Stimulated activated CD4-positive, alpha-beta T cell treated with anti-CD3 and anti-CD28 coated beads, Interleukin-1b, Interleukin-23, amount 100 ng/mL, for 48 hours (primary cell): ENCODE results near the gene FANCF.

Experiments used
- DNase-seq: peaks from one replicate; pipeline ENCODE4 v3.0.0-alpha.2; 2020

FANCF gene

DNA sequence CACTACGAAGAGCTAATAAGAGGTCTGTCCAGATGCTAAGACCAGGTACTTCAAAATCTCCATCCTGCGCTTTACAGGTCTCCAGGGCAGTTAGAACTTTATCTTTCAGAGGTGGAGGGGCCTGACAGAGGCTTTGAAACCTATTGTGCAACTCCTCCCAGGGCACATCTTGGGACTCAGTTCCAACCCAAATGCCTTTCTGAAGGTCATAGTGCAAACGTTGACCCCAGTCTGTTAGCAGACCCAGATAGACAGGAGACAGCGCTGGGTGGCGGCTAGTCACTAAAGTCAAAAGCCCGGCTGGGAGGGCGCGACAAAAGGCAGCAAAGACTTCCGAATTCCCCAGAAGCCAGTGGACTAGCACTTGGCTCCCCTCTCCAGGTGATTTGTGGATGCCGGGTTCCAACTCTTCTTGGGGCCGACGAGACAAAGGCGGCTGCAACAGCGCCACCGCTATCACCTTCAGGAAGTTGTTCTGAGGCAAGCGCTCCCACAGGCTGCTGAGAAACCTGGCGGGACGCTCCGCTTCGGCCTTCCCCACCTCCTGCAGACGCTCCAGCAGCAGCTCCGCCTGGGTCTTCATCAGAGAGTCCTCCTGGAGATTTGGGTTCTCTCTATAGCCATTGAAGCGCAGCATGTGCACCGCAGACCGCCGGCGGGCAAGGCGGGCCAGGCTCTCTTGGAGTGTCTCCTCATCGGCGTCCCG is 728 bp downstream of the FANCF start:
- DNase-seq, result peak; percentile 62

DNA sequence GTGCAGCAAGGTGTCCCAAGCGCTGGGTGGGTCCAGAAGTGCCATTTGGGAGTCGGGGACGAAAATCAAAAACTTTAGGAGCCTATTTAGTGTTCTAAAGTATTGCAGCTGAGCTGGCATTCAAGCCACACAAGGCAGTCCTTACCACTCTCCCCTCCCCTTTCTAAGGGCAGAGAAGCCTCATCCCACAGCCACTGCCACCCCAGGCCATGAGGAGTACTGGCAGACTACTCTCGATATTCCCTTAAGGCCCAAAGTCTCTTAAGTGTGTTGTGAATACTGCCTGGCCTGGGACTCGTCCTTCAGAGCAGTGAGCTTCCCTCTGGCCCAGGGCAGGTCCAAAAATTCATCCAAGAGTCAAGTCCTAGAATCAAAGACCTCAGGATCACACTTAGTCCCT is 7.8 kb downstream of the FANCF start:
- no peak for DNase-seq

DNA sequence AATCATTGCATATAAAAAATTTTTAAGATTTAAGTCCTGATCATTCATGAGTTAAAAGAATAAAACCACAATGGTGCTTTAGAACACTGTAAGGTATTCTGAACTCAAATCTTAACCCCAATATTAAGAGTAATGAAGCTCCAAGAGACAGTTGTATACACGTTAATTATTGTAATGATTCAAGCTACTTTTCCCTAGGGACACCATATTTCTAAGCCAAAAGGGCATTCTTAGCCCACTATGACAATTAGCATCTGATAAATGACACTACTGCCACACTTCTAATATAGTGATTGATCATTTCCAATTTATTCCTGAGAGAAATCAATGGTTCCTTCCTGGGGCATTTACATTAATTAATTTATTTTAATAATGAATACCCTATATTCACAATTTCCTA is 21.7 kb downstream of the FANCF start:
- DNase-seq, result no peak

DNA sequence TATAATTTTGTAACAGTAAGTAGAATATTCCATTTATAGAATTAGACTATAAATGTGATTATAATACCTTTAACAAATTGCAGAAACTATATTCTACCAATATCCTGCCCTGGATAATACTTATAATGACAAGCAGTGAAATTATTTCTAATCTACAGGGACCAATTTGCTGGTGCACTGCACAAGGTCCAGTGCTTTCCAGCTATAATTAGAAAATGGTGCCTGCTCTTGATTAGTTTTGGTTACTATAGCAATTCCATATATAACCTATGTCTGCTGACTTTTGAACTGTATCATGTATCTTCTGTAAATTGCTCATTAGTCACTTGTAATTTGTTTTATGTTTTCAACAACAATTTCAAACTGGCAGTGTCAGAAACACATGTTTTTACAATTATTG is 23.1 kb downstream of the FANCF start:
- DNase-seq, result no peak

DNA sequence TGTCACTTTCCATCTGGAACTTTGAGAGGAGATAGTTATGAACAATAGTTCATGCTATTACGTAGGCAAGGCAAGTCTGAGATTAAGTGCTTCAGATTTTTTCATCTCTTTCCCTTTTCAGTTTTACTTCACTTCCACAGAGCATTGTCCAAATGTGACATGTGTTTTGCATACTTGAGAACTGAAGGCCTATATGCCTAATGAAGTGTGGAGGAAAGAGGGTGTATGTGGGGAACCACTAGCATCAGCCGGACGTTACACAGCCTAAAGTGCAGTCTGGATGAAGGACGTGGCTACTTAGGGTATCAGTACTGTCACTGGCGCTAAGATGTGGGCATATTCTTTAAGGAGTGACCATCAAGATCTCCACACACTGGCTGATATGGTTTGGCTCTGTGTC is 26.2 kb downstream of the FANCF start:
- no peak for DNase-seq

DNA sequence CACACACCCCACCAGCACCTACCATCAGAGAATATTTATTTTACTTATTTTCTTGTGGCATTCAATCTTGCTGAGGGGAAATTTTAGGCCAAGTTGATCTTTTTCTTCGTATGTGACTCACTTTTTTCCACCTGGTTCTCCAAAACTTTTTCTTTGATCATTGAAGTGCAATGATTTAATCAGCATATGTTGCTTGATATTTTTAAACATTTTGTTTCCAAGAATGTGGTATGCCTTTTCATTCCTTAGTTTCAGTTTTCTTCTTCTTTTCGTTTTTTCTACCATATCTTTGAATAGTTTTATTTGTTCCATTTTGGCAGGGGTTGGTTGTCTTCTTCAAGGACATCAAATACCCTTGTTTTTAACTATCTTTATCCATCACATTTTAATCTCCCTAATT is 28.6 kb downstream of the FANCF start:
- DNase-seq, result no peak

DNA sequence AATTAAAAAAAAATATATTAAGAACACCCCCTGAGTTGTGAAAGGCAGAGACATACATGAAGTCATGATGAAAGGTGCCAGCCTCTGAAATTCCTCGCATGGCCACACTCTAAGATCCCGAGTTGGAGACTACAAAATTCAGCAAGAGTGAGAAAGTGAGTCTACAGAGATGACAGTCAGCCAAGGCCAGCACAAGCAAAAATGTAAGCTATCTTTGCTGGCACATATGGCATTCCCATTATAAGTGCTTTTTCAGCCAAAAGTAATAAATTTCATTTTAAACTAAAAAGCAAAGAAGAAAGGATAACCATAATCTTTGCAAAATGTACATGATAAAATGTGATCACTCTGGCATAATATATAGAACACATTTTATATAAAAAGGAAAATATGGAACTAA is 40.6 kb downstream of the FANCF start:
- DNase-seq, result no peak

DNA sequence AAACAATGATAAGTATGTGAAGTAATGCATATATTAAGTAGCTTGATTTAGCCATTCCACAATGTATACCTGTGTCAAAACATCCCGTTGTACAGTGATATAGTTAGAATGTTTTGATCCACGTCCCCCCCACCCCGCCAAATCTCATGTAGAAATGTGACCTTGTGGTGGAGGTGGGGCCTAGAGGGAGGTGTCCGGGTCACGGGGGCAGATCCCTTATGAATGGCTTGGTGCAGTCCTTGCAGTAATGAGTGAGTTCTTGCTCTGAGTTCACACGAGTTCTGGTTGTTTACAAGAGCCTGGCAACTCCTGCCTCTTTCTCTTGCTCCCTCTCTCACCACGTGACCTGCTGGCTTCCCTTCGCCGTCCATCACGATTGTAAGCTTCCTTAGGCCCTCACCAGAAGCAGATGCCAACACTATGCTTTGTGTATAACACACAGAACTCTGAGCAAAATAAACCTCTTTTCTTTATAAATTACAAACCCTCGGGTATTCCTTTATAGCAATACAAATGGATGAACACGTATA is 41.6 kb downstream of the FANCF start:
- no peak for DNase-seq

DNA sequence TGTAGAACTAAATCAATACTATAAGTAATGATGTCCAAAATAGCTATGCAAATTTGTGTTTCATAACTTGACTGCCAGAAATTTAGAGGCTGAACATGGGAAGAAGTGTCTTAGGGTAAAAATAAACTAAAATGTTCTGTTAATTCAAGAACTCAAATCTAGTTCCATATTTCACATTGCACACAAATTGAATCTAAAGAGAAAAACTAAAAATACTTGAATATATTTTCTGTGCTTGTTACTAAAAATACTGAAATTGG is 43.5 kb downstream of the FANCF start:
- no peak for DNase-seq

DNA sequence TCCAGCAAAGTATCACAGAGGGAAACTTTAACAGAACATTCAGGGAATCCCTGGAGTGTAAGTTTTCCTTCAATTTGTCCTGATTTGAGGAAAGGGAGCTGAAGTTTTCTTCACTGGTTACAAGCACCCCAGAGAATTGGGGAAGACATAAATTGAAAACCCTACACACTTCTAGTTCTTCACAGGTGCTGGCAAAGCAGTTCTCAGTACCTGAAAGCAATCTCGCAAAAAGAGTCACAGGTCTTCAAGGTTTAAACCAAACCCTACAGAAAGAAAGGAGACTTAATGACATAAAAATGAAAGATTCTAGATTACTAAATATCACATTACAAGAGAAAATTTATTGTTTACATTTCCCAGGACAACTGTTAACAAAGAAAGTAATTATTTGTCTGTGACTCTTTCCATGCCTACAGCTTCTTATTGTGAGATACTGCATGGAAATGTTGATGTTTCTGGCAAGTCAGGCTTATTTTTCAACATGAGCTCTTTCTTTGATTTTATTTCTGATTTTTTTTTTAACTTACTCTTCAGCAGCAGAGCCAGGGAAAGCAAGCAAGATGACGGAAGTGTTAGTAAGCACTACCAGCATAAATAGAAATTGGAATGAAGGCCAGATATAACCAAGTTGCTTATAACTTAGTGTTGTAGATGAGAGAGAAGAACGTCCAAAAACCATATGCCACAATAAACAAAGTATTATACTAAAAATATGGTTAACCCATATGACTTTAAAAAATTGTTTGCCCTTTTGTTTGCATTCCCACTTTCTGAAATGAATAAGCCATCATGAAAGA is 44.1 kb downstream of the FANCF start:
- DNase-seq, result no peak

DNA sequence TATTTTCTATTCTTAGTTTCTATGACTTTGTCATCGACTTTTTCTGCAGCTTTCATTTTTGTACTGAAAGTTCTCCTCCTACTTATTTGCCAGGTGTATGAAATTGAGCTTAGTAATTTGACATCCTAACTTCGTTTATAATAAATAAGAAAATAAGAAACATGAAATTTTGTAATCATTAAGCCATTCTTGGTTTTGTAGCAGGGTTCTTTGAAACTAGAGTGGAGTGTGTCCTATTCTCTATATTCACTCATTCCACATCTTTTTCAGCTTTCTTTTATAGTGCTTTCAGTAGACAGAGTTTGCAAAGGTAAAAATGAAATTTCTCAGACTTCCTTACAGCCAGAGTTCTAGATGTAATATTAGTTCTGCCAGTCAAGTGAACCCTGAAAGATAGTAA is 47.8 kb downstream of the FANCF start:
- DNase-seq, result no peak
